GM18498 (cell line): ENCODE data around the gene PDE6A.

Source experiments
- ATAC-seq: cut with Tn5 transposase; IDR thresholded peaks from one replicate; pipeline ENCODE4 v1.9.1; 2021; ENCODE audit warnings: mild to moderate bottlenecking, moderate library complexity; ENCODE audit not compliant: unreplicated experiment

PDE6A gene

GRCh38 chr5:149841851-149842793, 102.5 kb downstream of the PDE6A start:
- no peak for ATAC-seq

GRCh38 chr5:149840226-149840825, 104.3 kb downstream of the PDE6A start:
- no peak for ATAC-seq

DNA sequence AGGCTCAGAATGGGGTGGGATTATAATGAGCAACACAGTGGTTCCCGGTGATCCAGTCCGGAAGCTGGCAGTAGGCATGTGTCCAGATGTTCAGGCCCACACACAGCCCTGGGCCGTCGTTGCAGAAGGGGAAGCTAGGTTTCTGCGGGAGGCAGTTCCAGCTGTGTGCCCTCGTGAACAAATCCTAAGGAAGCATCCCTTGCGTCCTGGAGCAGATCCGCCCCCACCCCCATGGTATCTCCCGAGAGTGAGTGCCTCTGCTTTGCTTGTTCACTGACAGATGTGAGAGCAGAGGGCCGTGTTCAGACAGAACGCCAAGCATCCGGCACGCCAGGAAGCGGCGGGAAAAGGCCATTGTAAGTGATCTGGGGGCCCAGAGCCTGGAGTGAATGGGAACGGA, 104.8 kb downstream of the PDE6A start:
- no peak for ATAC-seq

GRCh38 chr5:149838881-149839739, 105.5 kb downstream of the PDE6A start:
- ATAC-seq = no peak

DNA sequence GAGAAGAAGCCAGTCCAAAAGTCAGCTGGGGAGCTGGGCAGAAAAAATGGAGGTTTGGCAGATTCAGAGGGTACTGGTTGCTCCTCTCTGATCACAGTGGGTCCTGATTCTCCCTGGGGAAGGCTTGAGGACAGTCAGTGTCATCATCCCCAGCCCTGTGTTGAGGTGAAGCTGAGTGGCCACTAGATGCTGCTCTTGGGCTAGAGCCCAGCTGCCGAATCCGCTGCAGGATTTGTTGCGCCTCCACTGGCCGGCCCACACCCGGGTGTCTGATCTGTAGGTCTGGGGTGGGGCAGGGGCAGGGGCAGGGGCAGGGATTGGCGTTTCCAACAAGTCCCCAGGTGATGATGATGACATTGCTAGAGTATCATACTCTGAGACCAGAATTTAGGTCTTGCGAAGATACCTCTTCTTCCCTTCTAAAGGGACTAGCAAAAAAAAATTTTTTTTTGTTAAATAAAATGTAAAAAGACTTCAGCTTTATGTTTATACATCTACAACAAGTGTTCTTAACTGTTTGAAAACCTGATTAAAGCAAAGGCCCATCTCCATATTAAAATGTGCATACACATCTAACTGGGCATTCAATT, 106.8 kb downstream of the PDE6A start:
- ATAC-seq = no peak

DNA sequence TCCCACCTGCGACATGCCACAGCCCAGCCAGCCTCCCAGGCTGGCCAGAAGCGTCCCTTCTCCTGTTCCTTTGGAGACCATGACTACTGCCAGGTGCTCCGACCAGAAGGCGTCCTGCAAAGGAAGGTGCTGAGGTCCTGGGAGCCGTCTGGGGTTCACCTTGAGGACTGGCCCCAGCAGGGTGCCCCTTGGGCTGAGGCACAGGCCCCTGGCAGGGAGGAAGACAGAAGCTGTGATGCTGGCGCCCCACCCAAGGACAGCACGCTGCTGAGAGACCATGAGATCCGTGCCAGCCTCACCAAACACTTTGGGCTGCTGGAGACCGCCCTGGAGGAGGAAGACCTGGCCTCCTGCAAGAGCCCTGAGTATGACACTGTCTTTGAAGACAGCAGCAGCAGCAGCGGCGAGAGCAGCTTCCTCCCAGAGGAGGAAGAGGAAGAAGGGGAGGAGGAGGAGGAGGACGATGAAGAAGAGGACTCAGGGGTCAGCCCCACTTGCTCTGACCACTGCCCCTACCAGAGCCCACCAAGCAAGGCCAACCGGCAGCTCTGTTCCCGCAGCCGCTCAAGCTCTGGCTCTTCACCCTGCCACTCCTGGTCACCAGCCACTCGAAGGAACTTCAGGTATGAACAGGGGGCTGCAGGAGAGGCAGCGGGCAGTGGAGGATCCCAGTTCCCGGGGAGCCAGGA, 108.0 kb downstream of the PDE6A start:
- no peak for ATAC-seq

GRCh38 chr5:149834246-149834855, 110.2 kb downstream of the PDE6A start:
- ATAC-seq = peak; percentile 43

- ATAC-seq = no peak
These were observed 111.3 kb downstream of the PDE6A start for GRCh38 chr5:149833116-149833827.

DNA sequence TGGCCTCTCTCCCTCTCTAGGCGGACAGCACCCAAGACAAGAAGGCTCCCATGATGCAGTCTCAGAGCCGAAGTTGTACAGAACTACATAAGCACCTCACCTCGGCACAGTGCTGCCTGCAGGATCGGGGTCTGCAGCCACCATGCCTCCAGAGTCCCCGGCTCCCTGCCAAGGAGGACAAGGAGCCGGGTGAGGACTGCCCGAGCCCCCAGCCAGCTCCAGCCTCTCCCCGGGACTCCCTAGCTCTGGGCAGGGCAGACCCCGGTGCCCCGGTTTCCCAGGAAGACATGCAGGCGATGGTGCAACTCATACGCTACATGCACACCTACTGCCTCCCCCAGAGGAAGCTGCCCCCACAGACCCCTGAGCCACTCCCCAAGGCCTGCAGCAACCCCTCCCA, 112.0 kb downstream of the PDE6A start:
- ATAC-seq = no peak

GRCh38 chr5:149831492-149831891, 113.1 kb downstream of the PDE6A start:
- ATAC-seq = peak; percentile 75

- no peak for ATAC-seq
These were observed 114.0 kb downstream of the PDE6A start for GRCh38 chr5:149830579-149830978.

- no peak for ATAC-seq
These were observed 114.6 kb downstream of the PDE6A start for GRCh38 chr5:149829954-149830353.

DNA sequence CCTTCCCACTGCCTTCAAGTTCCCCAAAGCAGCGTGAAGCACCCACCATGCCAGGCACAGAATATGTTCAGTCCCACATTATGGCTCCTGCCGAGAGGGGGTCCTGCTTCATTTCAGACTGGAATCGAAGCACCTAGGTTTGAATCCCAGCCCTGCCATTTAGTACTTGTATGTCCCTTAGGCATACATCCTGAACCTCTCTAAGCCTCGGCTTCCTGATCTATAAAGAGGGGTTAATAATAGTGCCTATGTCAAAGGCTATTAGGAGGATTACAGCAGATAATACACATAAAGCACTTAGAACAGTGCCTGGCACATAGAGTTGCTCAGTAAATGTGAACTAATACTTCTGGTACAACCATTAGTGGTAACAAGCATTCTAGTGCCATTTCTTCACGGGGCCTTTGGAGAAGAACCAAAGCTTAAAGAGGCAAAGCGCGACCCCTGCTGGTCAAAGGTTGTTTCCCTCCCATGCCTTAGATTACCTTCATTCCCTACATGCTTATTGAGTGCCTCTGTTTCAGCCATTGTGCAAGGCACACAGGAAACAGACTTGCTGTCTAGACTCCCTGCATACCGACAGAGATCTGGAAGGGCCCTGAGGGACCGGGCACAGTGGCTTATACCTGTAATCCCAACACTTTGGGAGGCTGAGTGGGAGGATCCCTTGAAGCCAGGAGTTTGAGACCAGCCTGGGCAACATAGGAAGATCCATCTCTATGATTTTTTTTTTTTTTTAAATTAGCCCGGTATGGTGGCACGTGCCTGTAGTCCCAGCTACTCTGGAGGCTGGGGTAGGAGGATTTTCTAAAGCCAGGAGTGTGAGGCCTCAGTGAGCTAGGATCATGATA, 116.2 kb downstream of the PDE6A start:
- peak; percentile 60 for ATAC-seq

DNA sequence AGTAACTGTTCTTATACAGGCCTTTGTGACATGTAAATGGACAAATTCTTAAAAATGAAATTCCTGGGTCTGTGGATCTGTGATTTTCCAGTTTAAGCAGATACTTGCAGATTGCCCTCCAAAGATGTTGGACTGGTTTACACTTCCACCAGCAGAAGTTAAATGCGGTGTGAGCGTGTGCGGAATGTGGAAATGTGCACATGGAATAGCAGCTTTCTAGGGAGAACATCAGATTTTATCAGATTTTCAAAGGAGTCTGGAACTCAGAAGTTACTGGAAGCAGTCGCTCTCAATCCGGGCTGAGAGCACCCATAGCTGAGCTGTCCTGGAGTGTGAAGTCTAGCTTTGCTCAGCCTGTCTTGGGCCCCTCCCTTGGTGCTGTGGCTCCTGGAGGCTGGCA, 117.0 kb downstream of the PDE6A start:
- ATAC-seq = no peak

- no peak for ATAC-seq
These were observed 117.5 kb downstream of the PDE6A start for GRCh38 chr5:149827086-149827485.

DNA sequence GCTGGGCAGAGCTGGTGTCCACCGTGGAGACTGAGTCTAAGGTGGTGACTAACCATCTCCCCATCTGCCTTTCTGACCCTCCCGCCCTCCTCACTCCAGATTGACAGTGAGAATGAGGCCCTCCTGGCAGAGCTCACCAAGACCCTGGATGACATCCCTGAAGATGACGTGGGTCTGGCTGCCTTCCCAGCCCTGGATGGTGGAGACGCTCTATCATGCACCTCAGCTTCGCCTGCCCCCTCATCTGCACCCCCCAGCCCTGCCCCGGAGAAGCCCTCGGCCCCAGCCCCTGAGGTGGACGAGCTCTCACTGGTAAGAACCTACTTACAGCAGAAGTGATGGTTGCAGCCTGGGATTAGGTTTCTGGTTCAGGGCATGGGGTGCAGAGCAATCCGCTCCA, 118.0 kb downstream of the PDE6A start:
- no peak for ATAC-seq

DNA sequence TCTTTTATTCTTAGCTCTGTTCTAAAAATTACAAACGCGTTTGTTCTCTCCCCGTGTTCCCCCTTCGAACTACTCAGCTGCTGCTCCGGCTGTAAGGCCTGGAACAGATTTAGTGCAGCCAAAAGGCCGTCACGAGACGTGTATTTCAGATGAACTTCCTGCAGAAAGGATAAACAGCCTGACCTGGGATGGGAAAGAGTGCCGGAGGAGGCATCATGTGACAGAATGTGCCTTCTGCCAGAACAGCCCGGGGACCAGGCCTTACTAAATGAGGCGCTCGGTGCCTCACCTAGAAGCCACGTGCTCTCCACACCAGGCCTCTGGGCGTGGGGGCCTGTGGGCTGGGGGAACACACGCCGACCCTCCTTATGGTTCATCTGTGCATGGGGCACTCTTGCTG, 119.7 kb downstream of the PDE6A start:
- ATAC-seq = no peak

DNA sequence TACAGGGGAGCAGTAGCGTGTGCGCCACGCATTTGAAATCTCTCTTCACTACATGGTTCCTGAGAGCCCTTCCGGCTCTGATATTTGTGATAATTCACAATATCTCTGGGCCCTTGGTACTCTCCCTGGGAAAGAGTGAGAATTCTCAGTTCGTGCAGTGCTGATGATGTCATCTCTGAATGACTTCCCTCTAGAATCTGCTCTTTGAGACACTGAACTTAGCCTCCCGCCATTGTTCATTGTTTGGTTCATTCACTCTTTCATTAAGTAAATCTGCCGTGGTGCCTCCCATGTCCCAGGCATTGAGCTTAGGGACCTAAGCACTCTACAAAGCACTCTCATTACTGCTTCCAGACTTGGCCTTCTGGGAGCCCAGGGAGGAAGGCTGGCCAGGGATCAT, 120.5 kb downstream of the PDE6A start:
- ATAC-seq = no peak
